K562 (cell line): ENCODE measurements around the gene ZNF778. TPM values are rescaled to one million over a fixed set of nuclear protein-coding genes. Genes with fewer than 3 reads are reported as not detected.

ENCODE experiments used
- ATAC-seq: fragments of 200-7000 bp; cut with Tn5 transposase; 3 replicates; pipeline ENCODE4 v1.9.1; 2020; ENCODE audit warnings: moderate library complexity
- BruUV-seq: library from RNA; stranded (reverse); fragments of 400-500 nt; replicated peaks from 2 replicates; lab custom pipeline; 2021; lab: Mats Ljungman, UMichigan
- CTCF ChIA-PET: fragments of 300-600 bp; formaldehyde crosslinking; extraction: SDS; loops from one replicate; lab custom pipeline; 2021; ENCODE audit warnings: low intra/inter-chr PET ratio; lab: Yijun Ruan, JAX
- POLR2A ChIA-PET: fragments of 300-600, 350-650 bp; sonication (Branson Sonifier 250); formaldehyde crosslinking; extraction: SDS; loops from one replicate; lab custom pipeline; 2021; ENCODE audit warnings: antibody characterized with exemption, inconsistent platforms; lab: Yijun Ruan, JAX
- DNase-seq, 4 experiments: peaks; one replicate each; pipeline versions ENCODE4 v3.0.0 to v3.0.0-alpha.2; 2011 to 2018; ENCODE audit warnings: low spot score in 3 of 4, mixed read lengths in 3 of 4; ENCODE audit errors: extremely low read depth in 1 of 4
- FAIRE-seq: peaks from 2 replicates; lab custom pipeline; 2011; peaks lifted over from hg19 to GRCh38; lab: Jason Lieb, UNC
- H2AFZ ChIP-seq: 2 replicates; pipeline ENCODE4 v1.6.0; 2011; ENCODE audit warnings: low read depth, low read length, control low read depth, inconsistent platforms
- H3K27ac ChIP-seq: fragments of 200-600 bp; 3 replicates; pipeline ENCODE4 v1.8.0; 2011; ENCODE audit warnings: low read depth, mild to moderate bottlenecking, control low read depth, inconsistent platforms, low read length, moderate library complexity, mixed read lengths; ENCODE audit errors: extremely low read depth
- H3K27me3 ChIP-seq, 2 experiments: fragments of 300-600 bp in 1 of 2; 2 replicates in 1 of 2; 3 replicates in 1 of 2; pipeline versions ENCODE4 v1.6.0 to v1.8.0; 2011; ENCODE audit warnings: inconsistent platforms in 2 of 2, low read length in 2 of 2, mild to moderate bottlenecking in 1 of 2, mixed read lengths in 1 of 2, moderate library complexity in 1 of 2; ENCODE audit not compliant: control insufficient read depth in 2 of 2, insufficient read depth in 2 of 2
- H3K36me3 ChIP-seq: fragments of 300-600 bp; 3 replicates; pipeline ENCODE4 v1.8.0; 2011; ENCODE audit warnings: mild to moderate bottlenecking, low read length, inconsistent platforms; ENCODE audit not compliant: control insufficient read depth, insufficient read depth
- H3K4me1 ChIP-seq, 2 experiments: fragments of 200-600 bp in 1 of 2; replicated peaks in 1 of 2; 2 replicates in 1 of 2; 3 replicates in 1 of 2; pipeline versions ENCODE4 v1.5.1 to v1.8.0; 2011; ENCODE audit warnings: inconsistent platforms in 2 of 2, low read length in 2 of 2, mild to moderate bottlenecking in 1 of 2, mixed read lengths in 1 of 2, moderate library complexity in 1 of 2; ENCODE audit not compliant: control insufficient read depth in 2 of 2, insufficient read depth in 2 of 2
- H3K4me2 ChIP-seq: 2 replicates; pipeline ENCODE4 v1.6.1; 2011; ENCODE audit warnings: low read length, control low read depth, inconsistent platforms, mixed read lengths; ENCODE audit not compliant: insufficient read depth
- H3K4me3 ChIP-seq: fragments of 200-600 bp; sonication (generic), shearing (Covaris generic); 2 replicates; pipeline ENCODE4 v1.5.1; 2016; ENCODE audit warnings: control low read depth, inconsistent platforms
- H3K79me2 ChIP-seq: fragments of 200-600 bp; 3 replicates; pipeline ENCODE4 v1.8.0; 2011; ENCODE audit warnings: low read length, inconsistent platforms; ENCODE audit not compliant: control insufficient read depth, insufficient read depth
- H3K9ac ChIP-seq, 2 experiments: 2 replicates each; pipeline versions ENCODE4 v1.6.0 to v1.6.1; 2011; ENCODE audit warnings: low read depth in 2 of 2, low read length in 2 of 2, control low read depth in 1 of 2, inconsistent platforms in 1 of 2, mild to moderate bottlenecking in 1 of 2, mixed read lengths in 1 of 2; ENCODE audit not compliant: insufficient read depth in 1 of 2
- H3K9me1 ChIP-seq: one replicate; pipeline ENCODE4 v1.6.0; 2011; ENCODE audit warnings: inconsistent platforms, mild to moderate bottlenecking, low read length, moderate library complexity; ENCODE audit not compliant: control insufficient read depth, insufficient read depth
- H3K9me3 ChIP-seq: replicated peaks from 2 replicates; pipeline ENCODE4 v1.5.1; 2011; ENCODE audit warnings: low read depth, low read length, inconsistent platforms; ENCODE audit not compliant: control insufficient read depth, insufficient read depth
- H4K20me1 ChIP-seq: replicated peaks from 2 replicates; pipeline ENCODE4 v1.6.1; 2011; ENCODE audit warnings: low read length, inconsistent platforms, mixed read lengths; ENCODE audit not compliant: control insufficient read depth, insufficient read depth
- HBP1 ChIP-seq: fragments of 450-650 bp; formaldehyde crosslinking; IDR thresholded peaks from 2 replicates; pipeline ENCODE4 v1.4.0; 2022; ENCODE audit warnings: missing genetic modification characterization
- MAFF ChIP-seq: IDR thresholded peaks from 2 replicates; pipeline ENCODE4 v1.6.1; 2012; ENCODE audit warnings: low read length, improper control_type of control experiment
- PRMT5 ChIP-seq: sonication (generic); formaldehyde crosslinking; IDR thresholded peaks from 2 replicates; pipeline ENCODE4 v1.5.0; 2020; ENCODE audit warnings: missing genetic modification reagents
- REST ChIP-seq, 2 experiments: fragments of 450-650 bp; formaldehyde crosslinking in 1 of 2; IDR thresholded peaks; 2 replicates each; pipeline versions ENCODE4 v1.4.0 to v1.6.1; 2014 to 2020; ENCODE audit warnings: mild to moderate bottlenecking in 2 of 2, borderline replicate concordance in 1 of 2, low read depth in 1 of 2
- ZNF639 ChIP-seq, 2 experiments: fragments of 200-800 bp in 1 of 2; sonication (Bioruptor generic) in 1 of 2; sonication (generic) in 1 of 2; formaldehyde crosslinking in 1 of 2; IDR thresholded peaks in 1 of 2; conservative IDR thresholded peaks in 1 of 2; 2 replicates each; pipeline versions ENCODE4 v1.5.0 to v1.6.1; 2016 to 2020; ENCODE audit warnings: missing compliant biosample characterization in 1 of 2, missing genetic modification characterization in 1 of 2, missing genetic modification reagents in 1 of 2
- WGBS: fragments of 100-300 bp; shearing (Covaris generic); methylation state at CpG from one replicate; pipeline ENCODE4 v1.1.6; 2016; ENCODE audit warnings: low coverage, mixed read lengths; ENCODE audit not compliant: insufficient coverage; ENCODE audit errors: missing lambda C conversion rate; 5-methylcytosine and 5-hydroxymethylcytosine counted together
- in situ Hi-C: fragments of 300-500 bp; cut with MboI; formaldehyde crosslinking; loops from 4 replicates; pipeline ENCODE4 v1.15.0; 2018; ENCODE audit warnings: inconsistent platforms, mixed read lengths
- intact Hi-C: fragments of 100-400 bp; cut with micrococcal nuclease; formaldehyde crosslinking; loops from 2 replicates; pipeline ENCODE4 v1.14.2; 2022
- polyA plus RNA-seq, 8 experiments: library from polyadenylated mRNA; depleted of rRNA in 4 of 8; stranded (reverse) in 5 of 8; unstranded in 3 of 8; fragments of >200 nt; fragmentation: Nextera tagmentation in 2 of 8; fragmentation: Illumina TruSeq in 1 of 8; extraction: Ambion mirVana in 2 of 8; extraction: Trizol in 1 of 8; gene quantifications; 2 replicates each; pipeline versions ENCODE4 v1.2.1 to v1.2.3, GENCODE V29; 2011 to 2014; ENCODE audit warnings: inconsistent platforms in 1 of 8, missing spikeins in 1 of 8
- total RNA-seq, 7 experiments: library from RNA; depleted of rRNA in 6 of 7; stranded (reverse); fragments of >200 nt in 6 of 7; fragmentation: Illumina TruSeq in 2 of 7; extraction: Trizol in 2 of 7; gene quantifications; 2 replicates each; pipeline versions ENCODE4 v1.2.1 to v1.2.3, GENCODE V29; 2011 to 2021; ENCODE audit warnings: low replicate concordance in 1 of 7
- TF ChIP-seq, protein P1 (sequence below): fragments of 450-650 bp; IDR thresholded peaks from 2 replicates; pipeline ENCODE4 v1.6.1; 2018; ENCODE audit warnings: mild to moderate bottlenecking, low read depth; ENCODE audit not compliant: partially characterized antibody

ZNF778 gene
- total and polyA plus RNA-seq, 9 of the 15 experiments (the other 6 are each of a cell fraction or from before 2014, with no cell fraction given), result 0.70 to 60.6 (median 7.5) TPM

DNA sequence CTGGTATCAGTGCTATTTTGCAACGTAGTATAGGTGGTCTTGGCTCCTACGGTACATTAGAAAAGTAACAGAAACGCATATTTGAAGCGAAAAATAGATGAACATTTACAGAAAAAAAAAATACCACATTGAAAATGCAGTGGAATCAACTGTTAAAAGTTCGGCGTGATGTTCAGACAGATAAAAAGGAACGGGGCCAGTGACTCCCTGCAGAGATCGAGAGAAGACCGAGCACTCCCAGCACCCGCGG, 440 bp upstream of the ZNF778 start:
- no peak for ATAC-seq
- no peak for DNase-seq
- no peak for FAIRE-seq
- TSS peak; percentile 93 for BruUV-seq
- Histone ChIP-seq H4K20me1 (no peaks in the 10 kb centered on the region; the same call in 1 of the 2 replicates), H3K36me3 (peaks cover 23% of the 10 kb centered on the region), H3K9me1 (no peaks in the 10 kb centered on the region), H3K4me2 (peak overlapping the region; percentile 72), H3K4me3 (peak overlapping the region; percentile 90), H3K9me3 (no peaks in the 10 kb centered on the region; the same call in 1 of the 2 replicates), H3K9ac (peak overlapping the region; percentile 76 to 99), H3K79me2 (peaks cover 34% of the 10 kb centered on the region), H3K27me3 (no peaks in the 10 kb centered on the region), H3K27ac (peak overlapping the region; percentile 78), H3K4me1 (peaks cover 20 to 31% of the 10 kb centered on the region in 2 experiments; a peak in 4 of 5 replicates), H2AFZ (peak overlapping the region; percentile 89; the same call in 1 of the 2 replicates)
- ChIA-PET POLR2A (interaction anchor here (0.8 to 1.0 kb wide), 2 partner anchors 10 to 14 kb away, joined by 3 read pairs; no protein-coding TSS in a partner anchor), CTCF (interaction anchor here (0.6 to 1.5 kb wide), 4 partner anchors 46 to 481 kb away, joined by 3 to 5 read pairs (median 4); no protein-coding TSS in a partner anchor)
- in situ Hi-C loops (loop anchor here (10.0 kb wide), 1 partner anchor 402 kb away; the partner anchor contains the start of gene APRT), intact Hi-C loops (loop anchor here (2.0 to 5.0 kb wide), 4 partner anchors 24 to 404 kb away; partner anchors contain the start of genes CDH15 and SPG7)
- TF ChIP-seq PRMT5 (CRISPR knock-in tag), result no peak
- TF ChIP-seq MAFF, result no peak
- TF ChIP-seq, protein P1, sequence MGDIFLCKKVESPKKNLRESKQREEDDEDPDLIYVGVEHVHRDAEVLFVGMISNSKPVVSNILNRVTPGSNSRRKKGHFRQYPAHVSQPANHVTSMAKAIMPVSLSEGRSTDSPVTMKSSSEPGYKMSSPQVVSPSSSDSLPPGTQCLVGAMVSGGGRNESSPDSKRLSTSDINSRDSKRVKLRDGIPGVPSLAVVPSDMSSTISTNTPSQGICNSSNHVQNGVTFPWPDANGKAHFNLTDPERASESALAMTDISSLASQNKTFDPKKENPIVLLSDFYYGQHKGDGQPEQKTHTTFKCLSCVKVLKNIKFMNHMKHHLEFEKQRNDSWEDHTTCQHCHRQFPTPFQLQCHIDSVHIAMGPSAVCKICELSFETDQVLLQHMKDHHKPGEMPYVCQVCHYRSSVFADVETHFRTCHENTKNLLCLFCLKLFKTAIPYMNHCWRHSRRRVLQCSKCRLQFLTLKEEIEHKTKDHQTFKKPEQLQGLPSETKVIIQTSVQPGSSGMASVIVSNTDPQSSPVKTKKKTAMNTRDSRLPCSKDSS, result no peak
- no peak for TF ChIP-seq REST (IDR thresholded peaks at IDR 0.05; ENCODE audit: borderline replicate concordance)
- no peak for TF ChIP-seq REST (CRISPR knock-in tag; IDR thresholded peaks at IDR 0.05; ENCODE audit: low read depth)
- no peak for TF ChIP-seq HBP1 (CRISPR knock-in tag)
- 0 out of 4 replicates have a peak, but pooled peaks of 1 of the 2 experiments have one; percentile 17 for TF ChIP-seq ZNF639 (CRISPR knock-in tag; conservative IDR thresholded peaks at IDR 0.05 in 1 of 2, IDR thresholded peaks at IDR 0.05 in 1 of 2)
- 2% methylated on average over 11 of the region's 11 CpGs for WGBS
